ENCODE measurements around the gene PSPN.
"Not testable (repeated sequence)": the region's sequence is repeated elsewhere in the genome, so short reads cannot be mapped to it uniquely, and the experiment has no call there.

The PSPN gene

GRCh38 chr19:6373096-6373812 lies 2.5 kb downstream of the PSPN start:
- DNase-seq = peak; percentile 99 to 100

GRCh38 chr19:6372594-6373095 lies 3.1 kb downstream of the PSPN start, which contains the start of gene ALKBH7:
TSS of gene ALKBH7 (plus strand) at chr19:6372794. CDS start at chr19:6372821, 27 bp downstream.
- peak; percentile 93 to 96 for DNase-seq

GRCh38 chr19:6364353-6364752 lies 11.4 kb downstream of the PSPN start:
- no peak for DNase-seq

- DNase-seq = peak; percentile 26 to 37
Measured at GRCh38 chr19:6362351-6362801, 13.4 kb downstream of the PSPN start.

- DNase-seq = no peak
Measured at GRCh38 chr19:6362027-6362350, 13.7 kb downstream of the PSPN start.

- not testable (repeated sequence) for DNase-seq
Measured at GRCh38 chr19:6360857-6361216, 14.9 kb downstream of the PSPN start.

GRCh38 chr19:6360445-6360844 lies 15.3 kb downstream of the PSPN start:
- not testable (repeated sequence) for DNase-seq

- no peak for DNase-seq
Measured at GRCh38 chr19:6359568-6360341, 16.0 kb downstream of the PSPN start.

- DNase-seq = no peak
Measured at GRCh38 chr19:6358003-6358402, 17.7 kb downstream of the PSPN start.

- no peak for DNase-seq
Measured at GRCh38 chr19:6357174-6357573, 18.6 kb downstream of the PSPN start.

GRCh38 chr19:6355321-6356040 lies 20.3 kb downstream of the PSPN start:
- not testable (repeated sequence) for DNase-seq

- DNase-seq = no peak
Measured at GRCh38 chr19:6354098-6354674, 21.5 kb downstream of the PSPN start.

- DNase-seq = no peak
Measured at GRCh38 chr19:6352381-6353165, 23.2 kb downstream of the PSPN start.

- no peak for DNase-seq
Measured at GRCh38 chr19:6350688-6351087, 25.0 kb downstream of the PSPN start.

- DNase-seq = not testable (repeated sequence)
Measured at GRCh38 chr19:6349271-6349670, 26.5 kb downstream of the PSPN start.

- DNase-seq = no peak
Measured at GRCh38 chr19:6343462-6343861, 32.3 kb downstream of the PSPN start.

GRCh38 chr19:6340493-6341201 lies 35.1 kb downstream of the PSPN start:
- no peak for DNase-seq

GRCh38 chr19:6334490-6335285 lies 41.0 kb downstream of the PSPN start:
- no peak for DNase-seq

- no peak for DNase-seq
Measured at GRCh38 chr19:6333439-6333838, 42.3 kb downstream of the PSPN start, which contains the start of gene ACER1. TSS of gene ACER1 (minus strand) at chr19:6333612. CDS start at chr19:6333551, 61 bp downstream.

GRCh38 chr19:6326815-6327214 lies 48.9 kb downstream of the PSPN start:
- no peak for DNase-seq

- DNase-seq = no peak
Measured at GRCh38 chr19:6325614-6326013, 50.1 kb downstream of the PSPN start.

Measured in stimulated activated CD4-positive, alpha-beta T cell treated with anti-CD3 and anti-CD28 coated beads, Interleukin-2, amount 100 ng/mL, for 24 hours (primary cell).